Thyroid gland (tissue), 4 donors: ENCODE data around the gene RTN4IP1.

Experiments used
- CTCF ChIP-seq, 6 experiments: fragments of 200-600 bp in 3 of 6; fragments of 450-650 bp in 3 of 6; sonication (generic) in 3 of 6; IDR thresholded peaks; one replicate each; pipeline ENCODE4 v1.5.1; 2016 to 2019; ENCODE audit warnings: antibody characterized with exemption in 6 of 6, mild to moderate bottlenecking in 2 of 6, inconsistent platforms in 1 of 6, moderate library complexity in 1 of 6
- POLR2A ChIP-seq, 2 donors: fragments of 450-650 bp; IDR thresholded peaks; one replicate each; pipeline ENCODE4 v1.6.1; 2017; ENCODE audit warnings: antibody characterized with exemption in 2 of 2, mild to moderate bottlenecking in 2 of 2, moderate library complexity in 1 of 2

GRCh38 chr6:106530026-106530425, 99.3 kb downstream of the RTN4IP1 start:
- TF ChIP-seq CTCF (IDR thresholded peaks at IDR 0.05) (no peak), POLR2A (IDR thresholded peaks at IDR 0.05) (no peak)
